K562 treated with DMSO at 1 percent for 4 hours (cell line): Measurements from ENCODE around the gene NCCRP1. TPM values are rescaled to one million over a fixed set of nuclear protein-coding genes. Genes with fewer than 3 reads are reported as not detected.

Experiments
- total RNA-seq: library from RNA; unstranded; fragments of 300-600 nt; gene quantifications from 2 replicates; pipeline ENCODE4 v1.2.3, GENCODE V29; 2022; ENCODE audit not compliant: insufficient read depth

The NCCRP1 gene
- total RNA-seq = not detected in 2 replicates

GRCh38 chr19:39196860-39197562 lies at the start of gene NCCRP1:
NCCRP1 (plus strand) TSS chr19:39196964; CDS start chr19:39196983, 19 bp downstream.

GRCh38 chr19:39203372-39204341 lies 6.9 kb downstream of the NCCRP1 start, which contains the start of gene SYCN:
SYCN (minus strand) TSS chr19:39204263; CDS start chr19:39204254, 9 bp downstream.

GRCh38 chr19:39244410-39245100 lies 47.8 kb downstream of the NCCRP1 start, which contains the start of gene IFNL3:
IFNL3 (minus strand) TSS chr19:39245006; CDS start chr19:39244967, 39 bp downstream.

GRCh38 chr19:39248806-39249205 lies 52.0 kb downstream of the NCCRP1 start, which contains the start of gene IFNL4:
IFNL4 (minus strand) TSS chr19:39248856.

Other genes starting within 250 kb of the NCCRP1 start
- 28.7 and 37.3 TPM in 2 replicates for gene FBXO17, start 221.2 kb upstream of the NCCRP1 start, total RNA-seq
- gene FBXO27, start 164.4 kb upstream of the NCCRP1 start, total RNA-seq = 5.7 and 13.3 TPM in 2 replicates
- gene ACP7, start 112.6 kb upstream of the NCCRP1 start, total RNA-seq = not detected in 2 replicates
- gene PAK4, start 71.2 kb upstream of the NCCRP1 start, total RNA-seq = 27.5 and 36.4 TPM in 2 replicates
- not detected in 2 replicates for gene SYCN, start 7.3 kb downstream of the NCCRP1 start, total RNA-seq
- not detected in 2 replicates for gene IFNL3, start 48.0 kb downstream of the NCCRP1 start, total RNA-seq
- not detected in 2 replicates for gene IFNL4, start 51.9 kb downstream of the NCCRP1 start, total RNA-seq
- not detected in 2 replicates for gene IFNL2, start 71.4 kb downstream of the NCCRP1 start, total RNA-seq
- not detected in 2 replicates for gene IFNL1, start 99.4 kb downstream of the NCCRP1 start, total RNA-seq
- gene LRFN1, start 123.9 kb downstream of the NCCRP1 start, total RNA-seq = 4.1 and 6.5 TPM in 2 replicates
- gene GMFG, start 139.1 kb downstream of the NCCRP1 start, total RNA-seq = 94.0 and 163 TPM in 2 replicates
- gene SAMD4B, start 145.5 kb downstream of the NCCRP1 start, total RNA-seq = 89.5 and 108 TPM in 2 replicates
- gene PAF1, start 194.1 kb downstream of the NCCRP1 start, total RNA-seq = 35.4 and 44.9 TPM in 2 replicates
- 16.7 and 17.5 TPM in 2 replicates for gene MED29, start 194.4 kb downstream of the NCCRP1 start, total RNA-seq
- gene ZFP36, start 209.9 kb downstream of the NCCRP1 start, total RNA-seq = 20.2 and 24.1 TPM in 2 replicates
- 4.4 and 20.7 TPM in 2 replicates for gene PLEKHG2, start 215.7 kb downstream of the NCCRP1 start, total RNA-seq
- 9,929 and 11,096 TPM in 2 replicates for gene RPS16, start 239.0 kb downstream of the NCCRP1 start, total RNA-seq
- 106 and 123 TPM in 2 replicates for gene SUPT5H, start 248.6 kb downstream of the NCCRP1 start, total RNA-seq